ENCODE measurements around the gene ALPK3.

The ALPK3 gene

GRCh38 chr15:84832448-84833040, 15.4 kb downstream of the ALPK3 start:
- no peak overlapping the region for H3K4me3 ChIP-seq (ENCODE audit: low read length in 2 of 2)
- no peaks in the 10 kb centered on the region for H3K27me3 ChIP-seq (ENCODE audit: control insufficient read depth in 2 of 2, insufficient read depth in 2 of 2, low read length in 2 of 2)
- no peak overlapping the region for H3K27ac ChIP-seq (ENCODE audit: low read depth in 2 of 2, low read length in 2 of 2)
- no peak overlapping the region for H3K9ac ChIP-seq (ENCODE audit: low read depth in 1 of 2, low read length in 2 of 2)
- no peaks in the 10 kb centered on the region for H3K4me1 ChIP-seq (ENCODE audit: control insufficient read depth in 2 of 2, insufficient read depth in 2 of 2, low read length in 2 of 2)
- H3K36me3 ChIP-seq (ENCODE audit: control insufficient read depth in 2 of 2, insufficient read depth in 2 of 2, low read length in 2 of 2) = no peaks in the 10 kb centered on the region
- H3K9me3 ChIP-seq (ENCODE audit: control insufficient read depth in 2 of 2, low read length in 2 of 2) = no peaks in the 10 kb centered on the region

GRCh38 chr15:84833447-84834228, 16.5 kb downstream of the ALPK3 start:
- Histone ChIP-seq H3K9ac (ENCODE audit: low read depth in 1 of 2, low read length in 2 of 2) (no peak overlapping the region), H3K27me3 (ENCODE audit: control insufficient read depth in 2 of 2, insufficient read depth in 2 of 2, low read length in 2 of 2) (no peaks in the 10 kb centered on the region), H3K27ac (ENCODE audit: low read depth in 2 of 2, low read length in 2 of 2) (no peak overlapping the region), H3K36me3 (ENCODE audit: control insufficient read depth in 2 of 2, insufficient read depth in 2 of 2, low read length in 2 of 2) (no peaks in the 10 kb centered on the region), H3K4me3 (ENCODE audit: low read length in 2 of 2) (no peak overlapping the region), H3K9me3 (ENCODE audit: control insufficient read depth in 2 of 2, low read length in 2 of 2) (no peaks in the 10 kb centered on the region), H3K4me1 (ENCODE audit: control insufficient read depth in 2 of 2, insufficient read depth in 2 of 2, low read length in 2 of 2) (no peaks in the 10 kb centered on the region)

- Histone ChIP-seq H3K4me3 (ENCODE audit: low read length in 2 of 2) (no peak overlapping the region), H3K27ac (ENCODE audit: low read depth in 2 of 2, low read length in 2 of 2) (no peak overlapping the region), H3K27me3 (ENCODE audit: control insufficient read depth in 2 of 2, insufficient read depth in 2 of 2, low read length in 2 of 2) (no peaks in the 10 kb centered on the region), H3K4me1 (ENCODE audit: control insufficient read depth in 2 of 2, insufficient read depth in 2 of 2, low read length in 2 of 2) (no peaks in the 10 kb centered on the region), H3K9ac (ENCODE audit: low read depth in 1 of 2, low read length in 2 of 2) (no peak overlapping the region), H3K9me3 (ENCODE audit: control insufficient read depth in 2 of 2, low read length in 2 of 2) (no peaks in the 10 kb centered on the region), H3K36me3 (ENCODE audit: control insufficient read depth in 2 of 2, insufficient read depth in 2 of 2, low read length in 2 of 2) (no peaks in the 10 kb centered on the region)
These were observed 17.2 kb downstream of the ALPK3 start for GRCh38 chr15:84834229-84834955.

- no peak overlapping the region for H3K9ac ChIP-seq (ENCODE audit: low read depth in 1 of 2, low read length in 2 of 2)
- no peaks in the 10 kb centered on the region for H3K27me3 ChIP-seq (ENCODE audit: control insufficient read depth in 2 of 2, insufficient read depth in 2 of 2, low read length in 2 of 2)
- no peak overlapping the region for H3K27ac ChIP-seq (ENCODE audit: low read depth in 2 of 2, low read length in 2 of 2)
- H3K36me3 ChIP-seq (ENCODE audit: control insufficient read depth in 2 of 2, insufficient read depth in 2 of 2, low read length in 2 of 2) = no peaks in the 10 kb centered on the region
- H3K4me3 ChIP-seq (ENCODE audit: low read length in 2 of 2) = no peak overlapping the region
- no peaks in the 10 kb centered on the region for H3K4me1 ChIP-seq (ENCODE audit: control insufficient read depth in 2 of 2, insufficient read depth in 2 of 2, low read length in 2 of 2)
- H3K9me3 ChIP-seq (ENCODE audit: control insufficient read depth in 2 of 2, low read length in 2 of 2) = no peaks in the 10 kb centered on the region
These were observed 17.8 kb downstream of the ALPK3 start for GRCh38 chr15:84834969-84835368.

- no peak overlapping the region for H3K27ac ChIP-seq (ENCODE audit: low read depth in 2 of 2, low read length in 2 of 2)
- H3K36me3 ChIP-seq (ENCODE audit: control insufficient read depth in 2 of 2, insufficient read depth in 2 of 2, low read length in 2 of 2) = no peaks in the 10 kb centered on the region
- no peak overlapping the region for H3K4me3 ChIP-seq (ENCODE audit: low read length in 2 of 2)
- peaks cover 4 to 6% of the 10 kb centered on the region in 2 donors for H3K4me1 ChIP-seq (ENCODE audit: control insufficient read depth in 2 of 2, insufficient read depth in 2 of 2, low read length in 2 of 2)
- no peak overlapping the region for H3K9ac ChIP-seq (ENCODE audit: low read depth in 1 of 2, low read length in 2 of 2)
- no peaks in the 10 kb centered on the region for H3K9me3 ChIP-seq (ENCODE audit: control insufficient read depth in 2 of 2, low read length in 2 of 2)
- H3K27me3 ChIP-seq (ENCODE audit: control insufficient read depth in 2 of 2, insufficient read depth in 2 of 2, low read length in 2 of 2) = no peaks in the 10 kb centered on the region
These were observed 18.6 kb downstream of the ALPK3 start for GRCh38 chr15:84835661-84836337.

- Histone ChIP-seq H3K9me3 (ENCODE audit: control insufficient read depth in 2 of 2, low read length in 2 of 2) (no peaks in the 10 kb centered on the region), H3K27me3 (ENCODE audit: control insufficient read depth in 2 of 2, insufficient read depth in 2 of 2, low read length in 2 of 2) (no peaks in the 10 kb centered on the region), H3K4me3 (ENCODE audit: low read length in 2 of 2) (no peak overlapping the region), H3K9ac (ENCODE audit: low read depth in 1 of 2, low read length in 2 of 2) (no peak overlapping the region), H3K36me3 (ENCODE audit: control insufficient read depth in 2 of 2, insufficient read depth in 2 of 2, low read length in 2 of 2) (no peaks in the 10 kb centered on the region), H3K27ac (ENCODE audit: low read depth in 2 of 2, low read length in 2 of 2) (no peak overlapping the region), H3K4me1 (ENCODE audit: control insufficient read depth in 2 of 2, insufficient read depth in 2 of 2, low read length in 2 of 2) (peaks cover 9 to 12% of the 10 kb centered on the region in 2 donors)
These were observed 19.7 kb downstream of the ALPK3 start for GRCh38 chr15:84836844-84837243.

- H3K4me3 ChIP-seq (ENCODE audit: low read length in 2 of 2) = no peak overlapping the region
- no peaks in the 10 kb centered on the region for H3K27me3 ChIP-seq (ENCODE audit: control insufficient read depth in 2 of 2, insufficient read depth in 2 of 2, low read length in 2 of 2)
- no peak overlapping the region for H3K27ac ChIP-seq (ENCODE audit: low read depth in 2 of 2, low read length in 2 of 2)
- no peaks in the 10 kb centered on the region for H3K36me3 ChIP-seq (ENCODE audit: control insufficient read depth in 2 of 2, insufficient read depth in 2 of 2, low read length in 2 of 2)
- peaks cover 9 to 12% of the 10 kb centered on the region in 2 donors for H3K4me1 ChIP-seq (ENCODE audit: control insufficient read depth in 2 of 2, insufficient read depth in 2 of 2, low read length in 2 of 2)
- no peak overlapping the region for H3K9ac ChIP-seq (ENCODE audit: low read depth in 1 of 2, low read length in 2 of 2)
- no peaks in the 10 kb centered on the region for H3K9me3 ChIP-seq (ENCODE audit: control insufficient read depth in 2 of 2, low read length in 2 of 2)
These were observed 22.6 kb downstream of the ALPK3 start for GRCh38 chr15:84839714-84840113.

- Histone ChIP-seq H3K27ac (ENCODE audit: low read depth in 2 of 2, low read length in 2 of 2) (peak overlapping the region; percentile 23 to 40), H3K4me1 (ENCODE audit: control insufficient read depth in 2 of 2, insufficient read depth in 2 of 2, low read length in 2 of 2) (peaks cover 9 to 12% of the 10 kb centered on the region in 2 donors), H3K36me3 (ENCODE audit: control insufficient read depth in 2 of 2, insufficient read depth in 2 of 2, low read length in 2 of 2) (no peaks in the 10 kb centered on the region), H3K27me3 (ENCODE audit: control insufficient read depth in 2 of 2, insufficient read depth in 2 of 2, low read length in 2 of 2) (no peaks in the 10 kb centered on the region), H3K4me3 (ENCODE audit: low read length in 2 of 2) (no peak overlapping the region), H3K9me3 (ENCODE audit: control insufficient read depth in 2 of 2, low read length in 2 of 2) (no peaks in the 10 kb centered on the region), H3K9ac (ENCODE audit: low read depth in 1 of 2, low read length in 2 of 2) (peak overlapping the region in 1 of 2 donors; percentile 11)
These were observed 23.1 kb downstream of the ALPK3 start for GRCh38 chr15:84840255-84840654.

GRCh38 chr15:84840741-84841429, 23.7 kb downstream of the ALPK3 start:
- H3K4me1 ChIP-seq (ENCODE audit: control insufficient read depth in 2 of 2, insufficient read depth in 2 of 2, low read length in 2 of 2) = peaks cover 9 to 12% of the 10 kb centered on the region in 2 donors
- H3K36me3 ChIP-seq (ENCODE audit: control insufficient read depth in 2 of 2, insufficient read depth in 2 of 2, low read length in 2 of 2) = no peaks in the 10 kb centered on the region
- no peak overlapping the region for H3K4me3 ChIP-seq (ENCODE audit: low read length in 2 of 2)
- peak overlapping the region; percentile 4 to 11 for H3K9ac ChIP-seq (ENCODE audit: low read depth in 1 of 2, low read length in 2 of 2)
- no peaks in the 10 kb centered on the region for H3K9me3 ChIP-seq (ENCODE audit: control insufficient read depth in 2 of 2, low read length in 2 of 2)
- H3K27ac ChIP-seq (ENCODE audit: low read depth in 2 of 2, low read length in 2 of 2) = peak overlapping the region; percentile 23 to 40
- no peaks in the 10 kb centered on the region for H3K27me3 ChIP-seq (ENCODE audit: control insufficient read depth in 2 of 2, insufficient read depth in 2 of 2, low read length in 2 of 2)

Data from mucosa of rectum (tissue), 2 donors.